Caco-2 (cell line): Measurements from ENCODE around the gene PDGFA. TPM values are rescaled to one million over a fixed set of nuclear protein-coding genes. Genes with fewer than 3 reads are reported as not detected.
"Not testable (repeated sequence)": the region's sequence is repeated elsewhere in the genome, so short reads cannot be mapped to it uniquely, and the experiment has no call there.

ENCODE experiments used
- BruUV-seq: library from RNA; stranded (reverse); fragments of 400-500 nt; replicated peaks from 2 replicates; lab custom pipeline; 2021; lab: Mats Ljungman, UMichigan
- CTCF ChIA-PET: fragments of 300-600 bp; sonication (Branson Sonifier 250); formaldehyde crosslinking; loops from one replicate; lab custom pipeline; 2022; ENCODE audit warnings: antibody characterized with exemption; lab: Charles Lee
- POLR2A ChIA-PET: fragments of 300-600 bp; sonication (Branson Sonifier 250); formaldehyde crosslinking; loops from one replicate; lab custom pipeline; 2022; ENCODE audit warnings: antibody characterized with exemption; lab: Charles Lee
- DNase-seq, 2 experiments: peaks; one replicate each; pipeline versions ENCODE4 v3.0.0 to v3.0.0-alpha.2; 2020 to 2022
- H3K27me3 ChIP-seq: replicated peaks from 2 replicates; pipeline ENCODE4 v1.6.0; 2011; ENCODE audit warnings: low read length; ENCODE audit not compliant: control insufficient read depth, insufficient read depth
- H3K36me3 ChIP-seq: 2 replicates; pipeline ENCODE4 v1.5.1; 2011; ENCODE audit warnings: low read length; ENCODE audit not compliant: control insufficient read depth, insufficient read depth
- H3K4me1 ChIP-seq: fragments of 250-450 bp; sonication (Bioruptor Pico); 2 replicates; pipeline ENCODE4 v1.5.1; 2020; ENCODE audit warnings: mild to moderate bottlenecking
- H3K4me3 ChIP-seq: 2 replicates; pipeline ENCODE4 v1.5.1; 2011; ENCODE audit warnings: low read depth, mild to moderate bottlenecking, control low read depth, low read length
- H3K9me3 ChIP-seq: fragments of 250-450 bp; sonication (Bioruptor Pico); 2 replicates; pipeline ENCODE4 v1.5.1; 2020; ENCODE audit warnings: mild to moderate bottlenecking, moderate library complexity
- H3K27ac Mint-ChIP-seq: one replicate; pipeline ENCODE4 v1.8.0; 2022; ENCODE audit warnings: mixed read lengths; ENCODE audit not compliant: unreplicated experiment
- H3K27me3 Mint-ChIP-seq: one replicate; pipeline ENCODE4 v1.8.0; 2022; ENCODE audit warnings: mixed read lengths; ENCODE audit not compliant: insufficient read depth, unreplicated experiment
- H3K36me3 Mint-ChIP-seq: one replicate; pipeline ENCODE4 v1.8.0; 2022; ENCODE audit warnings: mild to moderate bottlenecking, mixed read lengths; ENCODE audit not compliant: insufficient read depth, unreplicated experiment
- H3K4me1 Mint-ChIP-seq: one replicate; pipeline ENCODE4 v1.8.0; 2022; ENCODE audit warnings: low read depth, mixed read lengths; ENCODE audit not compliant: unreplicated experiment
- H3K4me3 Mint-ChIP-seq: one replicate; pipeline ENCODE4 v1.8.0; 2022; ENCODE audit warnings: mild to moderate bottlenecking, moderate library complexity, mixed read lengths; ENCODE audit not compliant: unreplicated experiment
- H3K9me3 Mint-ChIP-seq: one replicate; pipeline ENCODE4 v1.8.0; 2022; ENCODE audit warnings: mixed read lengths; ENCODE audit not compliant: unreplicated experiment
- CTCF ChIP-seq, 2 experiments: fragments of 200-600 bp in 1 of 2; IDR thresholded peaks; 1 replicate in 1 of 2; 2 replicates in 1 of 2; pipeline versions ENCODE4 v1.5.1 to v1.8.0; 2011 to 2022; ENCODE audit warnings: antibody characterized with exemption in 1 of 2, control low read depth in 1 of 2, inconsistent platforms in 1 of 2, low read depth in 1 of 2, low read length in 1 of 2, mild to moderate bottlenecking in 1 of 2, moderate library complexity in 1 of 2; ENCODE audit not compliant: insufficient read depth in 1 of 2, severe bottlenecking in 1 of 2, unreplicated experiment in 1 of 2
- intact Hi-C: fragments of 100-400 bp; cut with micrococcal nuclease; formaldehyde crosslinking; loops from one replicate; pipeline ENCODE4 v1.10.0; 2022; ENCODE audit not compliant: unreplicated experiment
- total RNA-seq: library from RNA; stranded (reverse); gene quantifications from 2 replicates; pipeline ENCODE4 v1.2.3, GENCODE V29; 2022

The PDGFA gene
- total RNA-seq, 1 experiment from 2014 or later, result 78.5 TPM

- H3K36me3 ChIP-seq, H3K4me1 Mint-ChIP-seq, DNase-seq, BruUV-seq, CTCF ChIA-PET, H3K9me3 ChIP-seq, H3K27me3 Mint-ChIP-seq, POLR2A ChIA-PET, intact Hi-C loops, H3K4me3 ChIP-seq, H3K4me1 ChIP-seq, H3K27ac Mint-ChIP-seq, H3K27me3 ChIP-seq, H3K4me3 Mint-ChIP-seq, H3K9me3 Mint-ChIP-seq, H3K36me3 Mint-ChIP-seq: not testable (repeated sequence)
Observed at GRCh38 chr7:551615-551970, 31.9 kb upstream of the PDGFA start.

DNA sequence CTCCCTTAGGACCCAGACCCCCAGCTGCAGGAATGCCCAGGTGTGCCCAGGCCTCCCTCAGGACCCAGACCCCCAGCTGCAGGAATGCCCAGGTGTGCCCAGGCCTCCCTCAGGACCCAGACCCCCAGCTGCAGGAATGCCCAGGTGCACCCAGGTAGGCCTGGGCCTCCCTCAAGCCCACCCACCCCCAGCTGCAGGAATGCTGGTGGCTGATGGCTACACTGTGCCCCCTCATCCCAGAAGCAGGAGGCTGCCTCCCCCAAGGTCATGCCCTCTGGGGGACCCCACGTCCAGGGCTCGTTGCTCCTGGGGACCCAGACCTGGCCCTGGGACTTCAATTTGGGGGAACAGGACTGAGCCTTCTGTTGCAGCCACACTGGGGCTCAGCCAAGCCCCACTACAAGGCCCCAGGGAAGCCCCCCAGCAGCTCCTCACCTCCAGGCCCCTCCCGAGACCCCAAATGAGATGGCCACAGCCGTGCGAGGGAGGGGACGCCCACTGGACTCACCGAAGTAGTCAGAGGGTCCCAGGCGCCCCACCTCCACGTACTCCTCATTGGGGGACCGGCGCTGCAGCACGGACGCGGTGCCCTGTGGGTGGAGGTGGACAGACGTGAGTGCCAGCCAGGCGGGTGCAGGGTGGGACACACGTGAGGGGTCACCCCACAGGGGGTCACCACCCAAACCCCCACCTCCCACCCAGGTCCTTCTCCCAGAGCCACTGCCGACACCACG lies 31.4 kb upstream of the PDGFA start:
- no peaks in the 10 kb centered on the region for H3K4me1 ChIP-seq
- H3K36me3 Mint-ChIP-seq, result no peaks in the 10 kb centered on the region
- DNase-seq, result no peak
- H3K4me1 Mint-ChIP-seq, result no peaks in the 10 kb centered on the region
- H3K9me3 ChIP-seq, result no peaks in the 10 kb centered on the region
- ChIA-PET CTCF (no interaction called here), POLR2A (no interaction called here)
- no peaks in the 10 kb centered on the region; the same call in 1 of the 2 replicates for H3K36me3 ChIP-seq
- H3K27me3 ChIP-seq, result no peaks in the 10 kb centered on the region
- no peak overlapping the region for H3K27ac Mint-ChIP-seq
- intact Hi-C loops, result no loop called here
- no TSS peak for BruUV-seq
- TF ChIP-seq CTCF (IDR thresholded peaks at IDR 0.05; ENCODE audit: insufficient read depth in 1 of 2, low read depth in 1 of 2, low read length in 1 of 2, severe bottlenecking in 1 of 2, unreplicated experiment in 1 of 2), result no peak
- no peak overlapping the region for H3K4me3 ChIP-seq
- H3K9me3 Mint-ChIP-seq, result no peaks in the 10 kb centered on the region
- H3K4me3 Mint-ChIP-seq, result no peak overlapping the region
- no peaks in the 10 kb centered on the region for H3K27me3 Mint-ChIP-seq

DNA sequence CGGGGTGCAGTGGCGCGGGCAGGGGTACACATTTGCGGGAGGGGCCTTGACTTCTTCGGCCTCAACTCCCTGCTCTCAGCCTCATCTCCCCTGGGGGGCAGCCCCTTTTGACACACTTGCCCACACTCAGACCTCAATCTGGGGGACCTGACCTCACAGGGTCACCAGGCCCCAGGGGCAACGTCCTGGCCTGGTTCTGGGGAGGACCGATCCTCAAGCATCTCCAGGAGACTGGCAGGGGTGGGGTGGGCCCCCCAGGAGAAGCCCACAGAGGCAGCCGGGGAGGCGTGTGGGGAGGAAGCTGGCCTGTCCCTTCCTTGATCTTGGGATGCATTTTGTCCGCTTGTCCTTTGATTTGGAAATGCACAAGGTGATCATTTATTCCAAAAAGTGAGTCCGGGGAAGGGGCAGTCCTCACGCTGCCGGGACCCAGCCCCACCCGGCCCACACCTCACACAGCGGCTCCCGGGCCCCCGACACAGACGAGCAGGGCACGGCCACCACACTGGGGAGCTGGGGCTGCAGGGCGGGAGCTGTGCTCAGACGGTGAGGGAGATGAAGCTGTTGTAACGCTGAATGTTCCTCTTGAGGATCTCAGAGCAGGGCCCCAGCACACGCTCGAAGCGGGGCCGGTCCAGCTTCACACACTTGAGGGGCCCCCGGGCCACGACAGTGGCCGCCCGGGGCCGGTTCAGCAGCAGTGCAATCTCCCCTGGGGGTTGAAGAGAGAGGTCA lies 30.4 kb upstream of the PDGFA start:
- POLR2A ChIA-PET, result no interaction called here
- CTCF ChIA-PET, result no interaction called here
- no peaks in the 10 kb centered on the region; the same call in 1 of the 2 replicates for H3K36me3 ChIP-seq
- no peak for TF ChIP-seq CTCF (IDR thresholded peaks at IDR 0.05; ENCODE audit: insufficient read depth in 1 of 2, low read depth in 1 of 2, low read length in 1 of 2, severe bottlenecking in 1 of 2, unreplicated experiment in 1 of 2)
- Mint-ChIP-seq H3K4me1 (no peaks in the 10 kb centered on the region), H3K36me3 (no peaks in the 10 kb centered on the region), H3K4me3 (no peak overlapping the region), H3K9me3 (no peaks in the 10 kb centered on the region), H3K27ac (no peak overlapping the region), H3K27me3 (no peaks in the 10 kb centered on the region)
- no peaks in the 10 kb centered on the region for H3K9me3 ChIP-seq
- intact Hi-C loops, result no loop called here
- DNase-seq, result no peak
- no peaks in the 10 kb centered on the region for H3K27me3 ChIP-seq
- no peak overlapping the region for H3K4me3 ChIP-seq
- no peaks in the 10 kb centered on the region for H3K4me1 ChIP-seq
- BruUV-seq, result no TSS peak
